Lung (tissue), 12 donors: ENCODE data around the gene ZXDC. TPM values are rescaled to one million over a fixed set of nuclear protein-coding genes. Genes with fewer than 3 reads are reported as not detected.
A peak's percentile ranks its signal among the peaks of the same experiment; 100 is the strongest.

Experiments used
- ATAC-seq: fragments of 200-7000 bp; cut with Tn5 transposase; one replicate; pipeline ENCODE4 v1.9.1; 2020; ENCODE audit warnings: moderate number of reproducible peaks; ENCODE audit not compliant: insufficient read depth, low FRiP score
- DNase-seq, 3 donors: peaks; one replicate each; pipeline ENCODE4 v3.0.0-alpha.2; 2013 to 2017
- H3K27ac ChIP-seq, 2 donors: one replicate each; pipeline ENCODE4 v1.5.1; 2013; ENCODE audit warnings: mild to moderate bottlenecking in 2 of 2, moderate library complexity in 2 of 2, control low read depth in 1 of 2, inconsistent platforms in 1 of 2, low read depth in 1 of 2, low read length in 1 of 2
- H3K27me3 ChIP-seq, 3 donors: one replicate each; pipeline ENCODE4 v1.5.1; 2013; ENCODE audit warnings: low read length in 2 of 3; ENCODE audit not compliant: control insufficient read depth in 3 of 3, insufficient read depth in 3 of 3
- H3K36me3 ChIP-seq, 4 donors: one replicate each; pipeline ENCODE4 v1.5.1; 2013; ENCODE audit warnings: low read length in 4 of 4, mild to moderate bottlenecking in 1 of 4, moderate library complexity in 1 of 4; ENCODE audit not compliant: control insufficient read depth in 4 of 4, insufficient read depth in 4 of 4
- H3K4me1 ChIP-seq, 5 donors: one replicate each; pipeline ENCODE4 v1.5.1; 2013; ENCODE audit warnings: low read length in 5 of 5, mild to moderate bottlenecking in 2 of 5, moderate library complexity in 1 of 5; ENCODE audit not compliant: control insufficient read depth in 5 of 5, insufficient read depth in 5 of 5
- H3K4me3 ChIP-seq: one replicate; pipeline ENCODE4 v1.5.1; 2013; ENCODE audit warnings: mild to moderate bottlenecking, control low read depth, moderate library complexity
- H3K9ac ChIP-seq, 2 donors: one replicate each; pipeline ENCODE4 v1.5.1; 2013; ENCODE audit warnings: low read length in 2 of 2, control low read depth in 1 of 2; ENCODE audit not compliant: insufficient read depth in 1 of 2
- H3K9me3 ChIP-seq, 4 donors: one replicate each; pipeline ENCODE4 v1.5.1; 2013; ENCODE audit warnings: low read length in 3 of 4, mild to moderate bottlenecking in 1 of 4, moderate library complexity in 1 of 4; ENCODE audit not compliant: control insufficient read depth in 4 of 4, insufficient read depth in 3 of 4
- WGBS, 2 donors: extraction: QIAGEN DNeasy Blood & Tissue Kit; methylation state at CpG; one replicate each; pipeline ENCODE4 v1.1.7; 2013; 5-methylcytosine and 5-hydroxymethylcytosine counted together
- polyA plus RNA-seq, 2 donors: library from polyadenylated mRNA; stranded (reverse); fragments of 200-250 nt; gene quantifications; one replicate each; pipeline ENCODE4 v1.2.1, GENCODE V29; 2013
- total RNA-seq, 2 donors: library from RNA; depleted of rRNA in 1 of 2; stranded (reverse); fragments of >200 nt in 1 of 2; gene quantifications; one replicate each; pipeline ENCODE4 v1.2.1, GENCODE V29; 2014 to 2021
- TF ChIP-seq, protein P1 (sequence below): IDR thresholded peaks from 2 replicates; pipeline ENCODE4 v1.5.1; 2012; ENCODE audit warnings: mild to moderate bottlenecking; ENCODE audit errors: control extremely low read depth, extremely low read depth
- donor health status: control.
- donor health status: control.
- donor health status: Bipolar disorder and iron deficiency.
- donor health status: healthy.
- donor health status: DM: yes; HTN: yes; CAD: no.

The ZXDC gene
- total and polyA plus RNA-seq, 4 donors, result 12.9 to 49.5 (median 29.8) TPM

DNA sequence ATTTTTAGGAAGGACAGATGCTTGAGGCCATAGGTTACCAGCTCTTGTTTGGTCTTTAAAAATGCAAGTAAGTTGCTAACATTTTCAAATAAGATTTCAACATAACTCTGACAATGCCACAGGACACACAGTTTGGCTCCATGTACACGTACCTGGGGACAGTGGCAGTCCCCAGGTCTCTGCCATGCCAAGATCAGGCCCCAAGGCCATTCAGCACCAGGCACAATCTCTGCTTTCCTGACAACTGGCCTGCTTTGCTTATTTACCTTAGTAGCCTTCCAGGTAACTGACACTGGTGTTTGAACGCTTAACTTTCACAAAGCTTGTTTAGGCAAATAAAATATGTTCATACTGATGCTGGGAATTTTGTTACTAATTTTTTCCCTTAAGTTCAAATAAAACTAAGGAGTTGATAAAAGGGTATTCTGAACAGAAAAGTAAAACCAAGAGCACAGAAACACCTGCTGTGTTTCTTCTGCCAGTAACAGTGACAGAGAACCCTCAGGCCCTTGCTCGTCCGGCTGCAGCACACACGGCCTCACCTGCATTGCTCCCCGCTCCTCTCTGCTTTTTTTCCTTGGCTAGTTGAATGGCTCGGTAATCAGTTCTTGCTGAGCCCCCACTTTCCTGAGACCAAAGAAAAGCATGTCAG is 16.5 kb downstream of the ZXDC start:
- DNase-seq (peak in 1 of 3 donors; percentile 5), ATAC-seq (no peak)
- TF ChIP-seq, protein P1, sequence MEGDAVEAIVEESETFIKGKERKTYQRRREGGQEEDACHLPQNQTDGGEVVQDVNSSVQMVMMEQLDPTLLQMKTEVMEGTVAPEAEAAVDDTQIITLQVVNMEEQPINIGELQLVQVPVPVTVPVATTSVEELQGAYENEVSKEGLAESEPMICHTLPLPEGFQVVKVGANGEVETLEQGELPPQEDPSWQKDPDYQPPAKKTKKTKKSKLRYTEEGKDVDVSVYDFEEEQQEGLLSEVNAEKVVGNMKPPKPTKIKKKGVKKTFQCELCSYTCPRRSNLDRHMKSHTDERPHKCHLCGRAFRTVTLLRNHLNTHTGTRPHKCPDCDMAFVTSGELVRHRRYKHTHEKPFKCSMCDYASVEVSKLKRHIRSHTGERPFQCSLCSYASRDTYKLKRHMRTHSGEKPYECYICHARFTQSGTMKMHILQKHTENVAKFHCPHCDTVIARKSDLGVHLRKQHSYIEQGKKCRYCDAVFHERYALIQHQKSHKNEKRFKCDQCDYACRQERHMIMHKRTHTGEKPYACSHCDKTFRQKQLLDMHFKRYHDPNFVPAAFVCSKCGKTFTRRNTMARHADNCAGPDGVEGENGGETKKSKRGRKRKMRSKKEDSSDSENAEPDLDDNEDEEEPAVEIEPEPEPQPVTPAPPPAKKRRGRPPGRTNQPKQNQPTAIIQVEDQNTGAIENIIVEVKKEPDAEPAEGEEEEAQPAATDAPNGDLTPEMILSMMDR, result no peak
- H3K9me3 ChIP-seq, result no peaks in the 10 kb centered on the region
- H3K4me1 ChIP-seq, result no peaks in the 10 kb centered on the region
- peaks cover 23 to 55% (median 33%) of the 10 kb centered on the region in 4 donors for H3K36me3 ChIP-seq
- no peak overlapping the region for H3K4me3 ChIP-seq
- H3K27ac ChIP-seq, result no peak overlapping the region
- whole genome bisulfite sequencing, 2 donors, result 88 to 92% methylated on average over 7 of the region's 7 CpGs
- no peaks in the 10 kb centered on the region for H3K27me3 ChIP-seq
- H3K9ac ChIP-seq, result no peak overlapping the region

- no peak for DNase-seq
Measured at GRCh38 chr3:126456766-126457388, 18.8 kb downstream of the ZXDC start.

GRCh38 chr3:126456211-126456610 is 19.5 kb downstream of the ZXDC start:
- H3K9me3 ChIP-seq, result no peaks in the 10 kb centered on the region
- ATAC-seq (no peak), DNase-seq (no peak)
- H3K36me3 ChIP-seq, result peaks cover 15 to 45% (median 29%) of the 10 kb centered on the region in 4 donors
- 72 to 88% methylated on average over 4 of the region's 4 CpGs for WGBS, 2 donors
- TF ChIP-seq, protein P1, result no peak
- H3K27ac ChIP-seq, result peak overlapping the region in 1 of 2 donors; percentile 18
- no peaks in the 10 kb centered on the region for H3K27me3 ChIP-seq
- no peaks in the 10 kb centered on the region for H3K4me1 ChIP-seq
- no peak overlapping the region for H3K4me3 ChIP-seq
- no peak overlapping the region for H3K9ac ChIP-seq

More at GRCh38 chr3:126456766-126457388, 18.8 kb downstream of the ZXDC start:
- H3K4me3 ChIP-seq, result no peak overlapping the region
- TF ChIP-seq, protein P1, result no peak
- H3K36me3 ChIP-seq, result peaks cover 19 to 47% (median 30%) of the 10 kb centered on the region in 4 donors
- H3K9me3 ChIP-seq, result no peaks in the 10 kb centered on the region
- WGBS, 2 donors, result 79 to 90% methylated on average over 12 of the region's 12 CpGs
- H3K27me3 ChIP-seq, result no peaks in the 10 kb centered on the region
- H3K4me1 ChIP-seq, result no peaks in the 10 kb centered on the region
- no peak overlapping the region for H3K27ac ChIP-seq
- H3K9ac ChIP-seq, result no peak overlapping the region
- ATAC-seq, result no peak
